HTR-8/SVneo (cell line): ENCODE measurements around the gene AP2A1.
A peak's percentile ranks its signal among the peaks of the same experiment; 100 is the strongest.

Source experiments
- DNase-seq: peaks from one replicate; pipeline ENCODE4 v3.0.0; 2011; ENCODE audit warnings: low spot score, mixed read lengths; ENCODE audit not compliant: insufficient read length
- FAIRE-seq: peaks from 2 replicates; lab custom pipeline; 2011; peaks lifted over from hg19 to GRCh38; lab: Jason Lieb, UNC

AP2A1 gene

DNA sequence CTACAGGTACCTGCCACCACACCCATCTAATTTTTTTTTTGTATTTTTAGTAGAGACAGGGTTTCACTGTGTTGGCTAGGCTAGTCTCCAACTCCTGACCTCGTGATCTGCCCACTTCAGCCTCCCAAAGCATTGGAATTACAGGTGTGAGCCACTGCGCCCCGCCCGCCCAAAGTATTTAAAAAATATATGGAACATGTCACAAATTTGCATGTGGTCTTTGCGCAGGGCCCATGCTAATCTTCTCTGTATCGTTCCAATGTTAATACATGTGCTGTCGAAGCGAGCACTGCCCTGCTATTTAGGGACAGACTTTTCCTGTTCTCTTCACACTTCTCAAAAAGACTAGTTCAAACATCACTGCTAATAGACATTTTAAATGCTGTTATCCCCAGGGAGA is 2.5 kb upstream of the AP2A1 start:
- no peak for FAIRE-seq
- DNase-seq, result no peak

DNA sequence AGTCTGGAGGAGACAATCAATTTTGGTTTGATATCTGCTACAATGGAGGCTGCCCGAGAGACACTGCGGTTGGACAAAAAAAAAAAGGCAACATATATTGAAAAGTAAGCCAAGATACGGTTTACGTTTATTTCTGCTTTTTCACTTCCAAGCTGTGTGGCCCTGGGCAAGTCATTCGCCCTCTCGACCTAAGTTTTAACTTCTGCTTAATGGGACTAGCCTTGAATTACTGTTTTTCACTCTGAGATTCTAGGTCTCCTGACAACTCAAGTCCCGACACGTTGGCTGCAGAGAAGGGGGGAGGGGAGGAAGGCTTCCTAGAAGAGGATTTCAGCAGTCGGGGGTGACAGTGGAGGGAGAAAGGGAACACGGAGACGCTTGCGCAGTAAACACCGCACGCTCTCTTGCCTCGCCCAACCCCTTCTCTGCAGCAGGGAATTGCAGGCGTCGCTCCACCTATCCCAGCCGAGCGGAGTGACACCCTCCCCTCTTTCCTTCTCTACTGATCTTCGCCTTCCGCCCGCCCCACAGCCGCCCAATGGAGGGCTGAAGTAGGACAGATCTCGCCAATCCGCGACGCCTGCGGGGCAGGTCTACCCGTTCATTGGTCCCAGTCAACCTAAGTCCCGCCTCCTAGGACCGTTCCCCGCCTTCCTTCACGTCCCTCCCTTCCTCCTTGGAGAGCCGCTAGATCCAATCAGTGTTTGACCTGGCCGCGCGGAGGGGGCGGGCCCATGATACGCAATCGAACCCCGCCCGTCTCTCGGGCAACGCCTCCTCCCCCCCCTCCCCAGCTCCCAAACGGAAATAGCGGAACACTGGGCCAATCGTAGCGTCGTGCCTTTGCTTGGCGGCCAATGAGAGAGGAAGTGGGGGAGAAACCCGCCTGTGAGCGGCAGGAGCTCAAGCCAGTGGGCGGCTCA is 533 bp upstream of the AP2A1 start:
- DNase-seq (peak; percentile 100), FAIRE-seq (peak; percentile 97)

DNA sequence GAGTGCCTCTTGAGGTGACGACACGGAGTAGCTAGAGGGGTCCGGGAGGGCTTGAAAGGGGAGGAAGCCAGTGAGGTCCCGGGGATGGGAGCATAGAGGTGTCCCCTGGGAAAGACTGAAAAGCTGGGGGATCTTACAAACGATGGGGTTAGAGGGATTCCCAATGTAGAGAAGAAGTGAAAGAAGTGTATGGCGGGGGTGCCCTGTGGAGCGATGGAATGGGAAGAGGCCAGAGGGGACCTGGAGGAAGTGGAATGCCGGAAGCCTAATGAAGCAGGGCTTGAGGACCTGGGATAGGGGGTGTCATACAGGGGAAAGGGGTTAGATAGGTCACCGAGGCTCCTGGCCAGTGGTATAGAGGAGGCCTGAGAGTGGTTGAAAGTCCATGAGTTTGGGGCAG is 580 bp downstream of the AP2A1 start:
- no peak for DNase-seq
- FAIRE-seq, result no peak

DNA sequence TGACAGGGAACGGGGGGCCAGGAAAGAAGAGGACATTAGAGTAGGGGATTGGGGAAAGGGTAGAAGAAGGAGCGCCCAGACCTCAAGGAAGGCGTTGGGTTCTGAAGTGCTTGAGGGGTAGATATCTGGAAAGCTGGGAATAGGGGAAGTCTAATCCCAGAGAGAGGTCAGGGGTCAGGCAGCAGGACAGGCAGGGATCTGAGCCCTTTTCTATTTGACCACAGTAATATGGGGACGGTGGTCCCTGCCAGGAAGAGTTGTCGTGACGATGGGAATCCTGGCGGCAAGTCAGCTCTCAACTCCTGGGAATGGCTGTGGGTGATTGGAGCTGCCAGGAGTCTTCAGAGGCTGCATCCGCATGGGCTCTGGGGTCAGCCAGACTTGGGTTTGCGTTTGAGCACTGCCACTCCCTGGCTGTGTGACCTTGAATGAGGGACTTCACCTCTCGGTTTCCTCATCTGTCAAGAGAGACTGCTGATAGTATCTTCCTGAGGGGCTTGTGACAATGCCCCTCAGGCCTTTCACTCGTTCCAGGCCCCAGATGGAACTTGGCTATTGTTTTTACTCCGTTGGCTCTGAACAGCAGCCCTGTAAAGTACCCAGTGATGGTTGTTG is 1.3 kb downstream of the AP2A1 start:
- FAIRE-seq (no peak), DNase-seq (no peak)

DNA sequence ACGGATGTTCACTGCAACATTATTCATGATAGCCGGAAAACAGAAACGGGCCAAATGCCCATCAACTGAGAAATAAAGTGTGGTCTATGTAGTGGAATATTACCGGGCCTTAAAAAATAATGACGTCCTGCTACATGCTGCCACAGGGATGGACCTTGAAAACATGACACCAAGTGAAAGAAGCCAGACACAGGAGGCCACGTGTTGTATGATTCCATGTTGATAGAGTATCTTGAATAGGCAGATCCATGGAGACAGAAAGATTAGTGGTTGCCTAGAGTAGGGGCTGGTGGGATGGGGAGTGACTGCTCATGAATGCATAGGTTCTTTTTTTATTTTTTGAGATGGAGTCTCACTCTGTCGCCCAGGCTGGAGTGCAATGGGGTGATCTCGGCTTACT is 3.7 kb downstream of the AP2A1 start:
- FAIRE-seq, result no peak

DNA sequence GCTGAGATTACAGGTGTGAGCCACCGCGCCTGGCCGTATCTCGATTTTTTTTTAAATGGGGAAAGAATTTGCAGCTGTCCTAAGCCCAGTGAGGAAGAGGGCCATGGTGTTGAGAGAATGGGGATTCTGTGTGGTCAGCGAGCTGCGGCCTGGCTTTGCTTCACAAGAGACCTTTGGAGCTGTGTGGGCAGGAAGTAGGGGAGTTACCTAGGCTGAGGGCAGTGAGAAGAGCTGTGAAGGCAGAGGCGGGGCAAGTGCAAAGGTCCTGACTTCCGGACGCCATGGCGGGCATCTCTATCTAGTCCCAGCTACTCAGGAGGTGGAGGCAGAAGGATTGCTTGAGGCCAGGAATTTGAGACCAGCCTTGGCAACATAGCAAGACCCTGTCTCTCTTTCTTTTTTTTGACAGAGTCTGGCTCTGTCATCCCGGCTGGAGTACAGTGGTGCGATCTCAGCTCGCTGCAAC is 4.9 kb downstream of the AP2A1 start:
- DNase-seq (no peak), FAIRE-seq (no peak)

More for the DNA sequence above, 3.7 kb downstream of the AP2A1 start:
- no peak for DNase-seq

DNA sequence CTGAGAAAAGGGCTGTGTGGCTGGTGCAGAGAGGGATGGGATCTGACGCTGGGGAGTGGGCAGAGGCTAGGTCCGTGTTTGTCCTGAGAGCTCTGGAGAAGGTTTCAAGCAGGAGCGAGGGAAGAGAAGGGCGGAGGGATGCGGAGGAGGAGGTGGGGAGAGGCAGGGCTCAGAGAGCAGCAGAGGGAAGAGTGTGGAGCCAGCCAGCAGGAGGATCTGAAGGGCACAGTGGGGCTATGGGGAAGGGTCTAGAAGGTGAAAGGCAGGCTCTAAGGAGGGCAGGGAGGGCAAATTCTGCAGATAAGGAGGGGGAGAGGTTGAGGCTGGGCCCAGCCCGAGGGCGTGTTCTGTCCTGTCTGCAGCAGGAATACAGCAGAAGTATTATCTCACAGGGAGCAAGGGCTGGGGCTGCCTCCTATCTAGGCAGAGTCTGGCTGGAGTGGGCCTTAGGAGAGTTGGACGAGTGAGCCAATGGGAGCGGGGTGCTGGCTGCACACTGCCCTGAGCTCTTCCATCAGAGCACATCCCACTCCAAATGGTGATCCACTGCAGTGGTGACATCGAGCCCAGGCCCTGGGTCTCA is 6.1 kb downstream of the AP2A1 start:
- DNase-seq (no peak), FAIRE-seq (no peak)

DNA sequence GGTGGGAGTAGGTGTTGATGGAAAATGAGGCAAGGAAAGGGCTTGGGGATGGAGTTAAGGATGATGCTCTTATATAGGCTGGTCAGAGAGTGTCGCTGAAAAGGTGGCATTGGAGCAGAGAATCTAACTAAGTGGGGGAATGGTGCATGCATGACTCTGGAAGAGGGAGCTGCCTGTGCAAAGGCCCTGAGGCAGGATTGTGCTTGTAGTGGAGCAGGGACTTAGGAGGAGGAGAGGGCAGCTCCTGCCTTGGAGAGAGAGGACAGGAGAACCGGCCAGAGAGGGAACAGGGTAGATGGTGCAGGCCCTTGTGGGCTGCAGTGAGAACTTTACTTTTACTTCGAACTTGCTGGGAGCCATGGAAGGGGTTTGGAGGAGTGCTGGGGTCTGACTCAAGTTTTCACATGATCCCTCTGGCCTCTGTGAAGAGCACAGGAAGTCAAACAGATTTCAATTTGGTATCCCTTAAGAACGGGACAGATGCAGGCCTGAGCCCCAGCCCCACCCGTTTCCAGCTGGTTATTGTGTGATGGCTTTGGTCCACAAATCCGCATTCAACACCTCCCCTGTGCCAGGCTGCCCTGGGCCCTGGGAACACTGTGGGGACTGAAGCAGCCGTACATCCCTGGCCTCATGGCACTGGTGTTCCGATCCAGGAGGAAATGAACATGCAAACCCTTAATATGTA is 7.0 kb downstream of the AP2A1 start:
- FAIRE-seq (no peak), DNase-seq (no peak)

DNA sequence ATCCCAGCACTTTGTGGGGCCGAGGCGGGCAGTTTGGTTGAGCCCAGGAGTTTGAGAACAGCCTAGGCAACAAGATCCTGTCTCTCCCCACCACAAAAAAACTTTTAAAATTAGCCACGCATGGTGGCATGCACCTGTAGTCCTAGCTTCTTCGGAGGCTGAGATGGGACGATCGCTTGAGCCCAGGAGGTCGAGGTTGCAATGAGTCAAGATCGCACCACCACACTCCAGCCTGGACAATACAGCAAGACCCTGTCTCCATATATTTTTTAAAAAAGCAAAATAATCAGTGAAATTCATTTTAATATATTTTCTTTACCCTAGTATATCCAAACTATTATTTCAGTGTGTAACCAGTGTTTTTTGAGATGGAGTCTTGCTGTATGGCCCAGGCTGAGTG is 8.2 kb downstream of the AP2A1 start:
- FAIRE-seq (no peak), DNase-seq (no peak)

DNA sequence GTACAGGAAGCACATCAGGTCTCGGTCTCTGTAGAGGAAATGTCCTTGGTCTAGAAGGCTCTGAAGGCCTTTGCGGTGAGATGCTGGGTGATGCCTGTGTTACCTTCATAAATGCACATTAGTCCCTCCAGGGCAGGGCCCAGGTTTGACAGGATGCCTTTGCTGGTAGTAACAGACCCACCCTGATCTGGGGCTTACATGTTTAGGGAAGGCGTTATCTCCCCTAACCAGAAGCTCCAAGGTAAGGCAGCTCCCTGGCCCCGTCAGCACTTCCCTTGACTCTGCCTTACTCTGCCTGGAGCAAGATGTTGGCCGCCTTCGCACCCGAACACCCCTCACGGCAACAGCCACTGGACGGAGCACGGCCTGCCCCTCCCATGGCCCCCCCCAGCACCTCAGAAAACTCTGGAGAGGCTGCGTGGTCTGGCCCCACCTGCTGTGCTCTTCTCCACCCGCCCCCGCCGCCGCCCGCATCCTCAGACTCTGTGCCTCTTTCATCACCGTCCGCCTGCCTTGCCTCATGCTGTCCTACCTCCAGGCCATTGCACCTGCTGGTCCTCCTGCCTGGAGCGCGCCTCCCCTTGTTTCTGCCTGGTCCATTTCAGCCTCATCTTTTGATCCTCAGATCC is 9.1 kb downstream of the AP2A1 start:
- FAIRE-seq, result no peak
- DNase-seq, result no peak

DNA sequence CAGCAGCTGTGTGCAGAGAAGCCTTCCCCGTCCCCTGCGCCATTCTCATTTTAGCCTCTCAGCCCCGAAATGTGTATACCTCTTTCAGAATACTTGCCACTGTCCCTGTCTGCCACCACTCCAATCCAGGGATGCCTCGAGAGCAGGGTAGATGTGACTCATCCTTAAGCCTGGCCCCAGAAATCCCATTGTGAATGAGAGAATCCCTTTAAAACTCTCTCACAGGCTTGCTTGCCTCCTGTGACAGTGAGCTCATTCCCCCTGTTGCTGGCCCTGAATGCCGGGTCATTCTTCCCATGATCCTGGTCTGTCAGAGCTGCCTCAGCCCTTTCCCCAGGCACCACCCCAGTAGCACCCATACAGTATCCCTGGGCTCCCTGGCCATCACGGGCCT is 9.6 kb downstream of the AP2A1 start:
- DNase-seq (no peak), FAIRE-seq (no peak)

DNA sequence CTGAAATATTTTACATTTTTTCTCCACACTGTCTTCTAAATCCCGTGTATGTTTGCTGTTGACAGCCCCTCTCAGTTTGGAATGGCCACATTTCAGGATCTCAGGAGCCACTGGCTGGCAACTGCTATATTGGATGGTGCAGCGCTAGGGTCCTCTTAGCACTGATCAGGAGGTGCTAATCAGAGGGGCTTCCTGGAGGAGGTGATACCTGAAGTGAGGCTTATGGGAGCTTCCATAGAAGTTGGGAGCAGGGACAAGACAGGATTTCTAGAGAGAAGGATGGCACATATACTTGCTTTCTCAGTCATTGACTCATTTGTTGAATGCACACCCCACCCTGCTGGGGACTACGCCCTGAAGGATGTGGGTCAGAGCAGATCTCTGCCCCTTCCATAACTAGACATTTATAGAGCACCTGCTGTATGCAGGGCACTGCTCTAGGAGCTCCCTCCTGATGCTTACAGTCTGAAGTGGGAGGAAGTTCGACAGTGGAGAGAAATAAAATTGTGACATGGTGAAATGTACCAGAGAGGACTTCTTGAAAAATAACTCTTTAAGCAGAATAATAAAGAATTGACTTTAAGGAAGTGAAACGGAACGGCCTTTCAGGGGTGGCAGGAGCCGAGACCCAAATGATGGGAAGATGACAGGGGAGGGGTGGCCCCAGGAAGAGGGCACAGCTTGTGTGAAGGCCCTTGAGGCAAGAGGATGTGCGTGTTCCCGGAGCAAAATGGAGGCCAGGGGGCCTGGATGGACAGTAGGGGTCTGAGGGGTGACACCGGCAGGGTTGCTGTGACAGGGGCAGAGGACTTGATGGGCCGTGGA is 13.1 kb downstream of the AP2A1 start:
- DNase-seq, result no peak
- FAIRE-seq, result no peak

DNA sequence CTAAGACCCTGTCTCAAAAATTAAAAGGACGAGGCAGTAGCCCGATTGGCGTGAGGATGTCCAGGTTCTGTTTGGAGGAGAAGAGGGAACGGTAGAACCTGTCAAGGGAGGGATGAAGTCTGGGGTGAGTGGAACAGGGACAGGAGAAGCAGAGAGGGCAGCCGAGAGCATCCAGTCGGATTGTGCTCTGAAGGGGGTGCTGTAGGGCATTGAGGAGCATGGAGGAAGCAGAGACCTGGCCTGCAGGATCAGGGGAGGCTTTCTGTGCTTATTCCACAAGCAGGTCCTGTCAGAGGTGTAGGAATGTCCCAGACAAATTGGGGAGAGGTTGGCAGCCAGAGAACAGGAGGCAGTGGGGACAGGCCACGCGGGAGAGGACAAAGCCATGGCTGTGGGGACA is 14.1 kb downstream of the AP2A1 start:
- DNase-seq (no peak), FAIRE-seq (no peak)

DNA sequence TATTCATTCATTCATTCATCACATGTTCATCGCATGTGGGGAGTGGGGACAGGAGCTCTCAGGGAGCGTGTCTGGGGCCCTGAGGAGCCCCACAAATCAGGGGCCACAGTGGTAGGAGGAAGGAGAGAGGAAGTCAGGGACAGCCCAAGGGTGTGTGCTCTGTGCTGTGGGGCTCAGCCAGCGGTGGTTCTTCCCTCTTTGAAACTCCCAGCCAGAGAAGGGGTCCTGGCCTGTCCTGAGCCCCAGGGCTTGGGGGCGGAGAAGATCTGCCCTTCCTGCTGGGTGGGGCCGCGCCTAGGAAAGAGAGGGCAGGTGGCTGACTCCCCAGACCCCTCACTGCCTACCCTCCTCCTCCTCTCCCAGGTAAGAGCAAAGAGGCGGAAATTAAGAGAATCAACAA is 14.6 kb downstream of the AP2A1 start:
- no peak for FAIRE-seq
- no peak for DNase-seq

DNA sequence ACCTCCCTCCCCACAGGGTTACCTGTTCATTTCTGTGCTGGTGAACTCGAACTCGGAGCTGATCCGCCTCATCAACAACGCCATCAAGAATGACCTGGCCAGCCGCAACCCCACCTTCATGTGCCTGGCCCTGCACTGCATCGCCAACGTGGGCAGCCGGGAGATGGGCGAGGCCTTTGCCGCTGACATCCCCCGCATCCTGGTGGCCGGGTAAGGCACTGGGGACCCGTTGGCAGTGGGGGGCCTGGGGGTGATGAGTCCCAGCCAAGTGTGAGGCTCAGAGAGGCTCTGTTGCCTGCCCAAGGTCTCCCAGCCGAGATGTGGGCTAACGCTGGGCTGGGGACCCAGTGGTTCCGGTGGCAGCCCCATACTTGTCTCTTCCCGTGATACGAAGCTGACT is 15.7 kb downstream of the AP2A1 start:
- DNase-seq, result no peak
- no peak for FAIRE-seq

DNA sequence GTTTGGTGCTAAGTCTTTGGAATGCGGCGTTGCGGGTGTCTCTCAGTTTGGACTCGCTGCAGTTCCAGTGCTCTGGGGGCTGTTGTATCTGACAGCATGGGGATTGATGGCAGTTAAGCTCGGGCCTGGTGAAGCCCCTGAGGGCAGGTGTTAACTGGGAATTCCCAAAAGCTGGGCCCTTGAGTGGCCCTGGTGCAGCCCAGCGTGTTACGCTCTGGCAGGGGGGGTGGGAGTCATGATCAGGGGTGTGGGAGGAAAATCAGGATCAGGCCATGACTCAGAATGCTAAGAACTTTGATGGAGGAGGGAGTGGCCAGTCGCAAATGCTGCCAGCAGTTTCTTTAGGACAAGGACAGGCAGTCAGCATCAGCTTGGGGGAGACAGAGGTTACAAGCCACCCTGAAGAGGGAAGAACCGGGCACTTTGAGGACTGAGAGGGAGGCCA is 19.6 kb downstream of the AP2A1 start:
- FAIRE-seq (peak; percentile 58), DNase-seq (peak; percentile 76)

DNA sequence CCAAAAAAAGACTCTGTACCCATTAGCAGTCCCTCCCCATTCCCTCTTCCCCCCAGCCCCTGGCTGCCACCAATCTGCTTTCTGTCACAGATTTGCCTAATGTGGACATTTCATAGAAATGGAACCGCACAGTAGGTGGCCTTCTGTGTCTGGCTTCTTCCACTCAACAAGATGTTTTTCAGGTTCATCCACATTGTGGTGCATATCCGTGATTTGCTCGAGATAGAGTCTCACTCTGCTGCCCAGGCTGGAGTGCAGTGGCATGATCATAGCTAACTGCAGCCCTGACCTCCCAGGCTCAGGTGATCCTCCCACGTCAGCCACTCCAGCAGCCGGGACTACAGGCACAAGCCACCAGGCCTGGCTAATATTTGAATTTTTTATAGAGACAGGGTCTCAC is 20.9 kb downstream of the AP2A1 start:
- no peak for DNase-seq
- no peak for FAIRE-seq

DNA sequence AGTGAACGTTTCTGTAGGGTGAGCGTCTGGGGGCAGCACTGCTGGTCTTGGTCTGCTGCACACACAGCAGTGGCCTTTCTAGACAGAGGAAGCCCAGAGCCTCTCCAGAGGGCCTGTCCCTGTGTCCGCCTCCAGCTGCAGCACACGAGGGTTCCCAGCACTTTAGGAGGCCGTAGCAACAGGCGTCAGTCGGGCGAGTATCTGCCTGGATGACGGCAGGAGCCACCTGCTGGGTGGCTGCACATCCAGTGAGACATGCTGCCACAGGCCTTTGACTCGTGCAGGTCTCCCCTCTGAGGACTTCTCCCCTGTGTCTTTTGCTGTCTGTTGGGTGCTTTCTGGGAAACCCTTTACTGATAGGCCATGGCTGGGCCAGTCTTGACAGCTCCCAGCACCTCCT is 22.1 kb downstream of the AP2A1 start:
- no peak for FAIRE-seq

DNA sequence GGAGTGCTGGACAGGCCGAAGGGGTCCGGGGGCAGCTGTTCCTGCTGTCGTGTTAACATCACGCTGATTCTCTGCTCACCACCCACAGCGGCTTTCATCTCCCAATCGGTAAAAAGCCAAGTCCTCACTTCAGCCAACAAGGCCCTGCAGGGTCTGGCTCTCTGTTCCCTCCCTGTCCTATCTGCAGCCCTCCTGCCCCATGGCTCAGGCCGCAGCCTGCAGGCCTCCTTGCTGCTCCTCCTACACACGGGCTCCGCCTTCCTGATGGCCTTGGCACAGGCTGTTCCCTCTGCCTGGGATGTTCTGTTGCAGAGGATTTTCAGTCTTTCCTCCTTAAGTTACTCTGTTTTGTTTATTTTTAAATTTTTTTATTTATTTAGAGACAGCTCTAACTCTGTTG is 24.1 kb downstream of the AP2A1 start:
- no peak for FAIRE-seq
- DNase-seq, result no peak

More for the DNA sequence above, 22.1 kb downstream of the AP2A1 start:
- DNase-seq, result no peak
